ENCODE data around the gene EPN3.

DNA sequence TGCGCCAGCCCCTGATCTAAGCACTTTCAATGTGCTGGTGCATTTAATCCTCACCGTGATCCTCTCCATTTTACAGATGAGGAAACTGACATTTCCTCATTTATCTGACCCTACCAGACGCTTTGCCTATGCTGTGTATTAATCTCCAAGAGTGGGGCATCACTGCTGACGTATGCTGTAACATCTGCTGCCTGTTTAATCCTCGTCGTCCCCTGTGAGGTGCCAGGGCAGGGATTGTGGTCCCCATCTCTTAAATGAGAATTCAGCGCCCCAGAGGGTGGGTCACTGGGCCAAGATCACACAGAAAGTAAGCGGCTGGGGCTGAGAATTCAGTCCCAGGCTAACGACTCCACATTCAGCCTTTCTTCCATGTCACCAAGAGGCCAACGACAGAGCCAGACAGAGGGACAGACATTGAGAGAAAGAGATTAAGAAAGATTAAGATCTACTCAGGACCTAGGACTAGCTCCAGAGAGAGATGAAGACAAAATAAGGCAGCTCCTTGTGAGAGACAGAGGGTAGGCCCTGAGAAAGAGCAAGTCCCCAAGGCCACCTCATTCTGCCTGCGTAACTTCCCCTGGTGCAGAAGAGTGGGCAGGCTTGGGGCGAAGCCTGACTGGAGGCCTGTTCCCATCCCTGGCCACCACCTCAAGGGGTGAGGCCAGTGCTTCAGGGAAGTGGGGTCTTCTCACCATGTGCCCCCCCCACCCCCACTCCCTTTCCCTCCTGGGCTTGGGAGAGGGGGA lies 41.5 kb downstream of the EPN3 start:
- no peak for TF ChIP-seq CTCF (IDR thresholded peaks at IDR 0.05)
- TF ChIP-seq POLR2A (IDR thresholded peaks at IDR 0.05) = no peak

Measured in heart left ventricle (tissue), 13 donors.